GM18526 (cell line): Measurements from ENCODE around the gene CCNY.

Experiments
- POLR2A ChIP-seq: IDR thresholded peaks from 3 replicates; pipeline ENCODE4 v1.6.1; 2011; ENCODE audit not compliant: insufficient read length; ENCODE audit errors: extremely low read depth

CCNY gene

DNA sequence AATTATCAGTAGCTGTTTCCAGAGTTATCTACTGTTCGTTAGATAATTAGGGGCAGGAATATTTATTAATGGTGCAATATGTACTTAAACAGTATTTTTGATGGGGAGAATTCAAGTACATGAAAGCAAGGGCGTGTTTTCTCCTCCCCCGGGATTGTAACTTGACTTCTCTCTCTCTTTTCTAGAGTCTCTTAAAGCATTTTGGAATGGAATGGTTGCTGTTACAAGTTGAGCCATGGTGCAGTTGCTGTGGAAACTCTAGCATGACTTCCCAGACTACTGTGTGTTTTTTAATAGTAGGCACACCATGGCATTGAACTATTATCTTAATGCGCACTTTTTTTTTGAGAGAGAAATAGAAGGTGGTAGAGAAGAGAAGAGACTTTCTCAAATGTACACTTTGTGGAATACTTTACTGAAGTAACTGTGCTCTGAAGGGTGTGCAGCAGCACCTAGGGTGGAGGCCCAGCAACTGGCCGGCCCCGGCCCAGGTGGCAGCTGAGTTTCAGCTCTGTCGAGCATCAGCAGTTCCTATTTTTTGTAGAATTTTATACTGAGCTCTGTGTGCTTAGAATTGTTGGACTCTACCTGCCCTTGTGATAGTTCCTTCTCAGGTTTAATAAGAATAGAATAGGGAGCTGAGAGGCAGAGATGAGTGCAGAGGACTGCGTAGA is 64.4 kb downstream of the CCNY start:
- TF ChIP-seq POLR2A, result no peak

DNA sequence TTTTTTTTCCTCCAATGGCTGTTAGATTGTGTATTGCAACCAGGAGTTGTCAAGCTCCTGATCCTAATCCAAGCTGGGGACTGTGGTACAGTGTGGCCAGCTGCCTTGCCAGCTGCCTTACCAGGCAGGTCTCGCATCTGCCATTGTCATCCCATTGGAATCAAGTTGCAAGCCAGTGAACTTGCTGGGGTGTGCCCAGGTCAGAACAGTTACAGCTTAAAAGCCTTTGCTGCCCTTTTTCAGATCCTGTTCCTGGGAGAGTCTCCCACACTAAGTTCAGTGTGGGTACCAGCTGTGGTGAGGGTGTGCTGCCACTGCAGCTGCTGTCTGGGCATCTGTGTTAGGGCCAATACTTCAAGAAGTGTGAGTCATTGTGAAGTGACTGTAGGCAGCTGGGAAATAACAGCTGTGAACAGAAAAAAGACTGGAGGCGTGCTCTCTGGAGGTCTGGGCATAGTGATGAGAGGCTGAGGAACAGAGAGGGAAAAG is 72.8 kb downstream of the CCNY start:
- TF ChIP-seq POLR2A, result no peak

DNA sequence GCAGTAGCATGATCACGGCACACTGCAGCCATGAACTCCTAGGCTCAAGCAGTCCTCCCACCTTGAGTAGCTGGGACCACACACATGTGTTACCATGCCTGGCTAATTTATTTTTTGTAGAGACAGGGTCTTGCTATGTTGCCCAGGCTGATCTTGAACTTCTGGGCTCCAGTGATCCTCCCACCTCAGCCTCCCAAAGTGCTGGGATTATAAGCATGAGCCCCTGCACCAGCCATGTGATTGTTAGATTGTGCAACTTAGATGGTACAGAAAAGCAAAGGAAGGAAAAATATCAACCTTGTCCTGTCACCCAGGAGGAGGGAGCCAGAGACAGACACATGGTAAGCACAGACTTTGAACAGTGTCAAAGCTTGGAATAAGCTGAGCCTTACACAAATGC is 73.5 kb downstream of the CCNY start:
- TF ChIP-seq POLR2A, result no peak

DNA sequence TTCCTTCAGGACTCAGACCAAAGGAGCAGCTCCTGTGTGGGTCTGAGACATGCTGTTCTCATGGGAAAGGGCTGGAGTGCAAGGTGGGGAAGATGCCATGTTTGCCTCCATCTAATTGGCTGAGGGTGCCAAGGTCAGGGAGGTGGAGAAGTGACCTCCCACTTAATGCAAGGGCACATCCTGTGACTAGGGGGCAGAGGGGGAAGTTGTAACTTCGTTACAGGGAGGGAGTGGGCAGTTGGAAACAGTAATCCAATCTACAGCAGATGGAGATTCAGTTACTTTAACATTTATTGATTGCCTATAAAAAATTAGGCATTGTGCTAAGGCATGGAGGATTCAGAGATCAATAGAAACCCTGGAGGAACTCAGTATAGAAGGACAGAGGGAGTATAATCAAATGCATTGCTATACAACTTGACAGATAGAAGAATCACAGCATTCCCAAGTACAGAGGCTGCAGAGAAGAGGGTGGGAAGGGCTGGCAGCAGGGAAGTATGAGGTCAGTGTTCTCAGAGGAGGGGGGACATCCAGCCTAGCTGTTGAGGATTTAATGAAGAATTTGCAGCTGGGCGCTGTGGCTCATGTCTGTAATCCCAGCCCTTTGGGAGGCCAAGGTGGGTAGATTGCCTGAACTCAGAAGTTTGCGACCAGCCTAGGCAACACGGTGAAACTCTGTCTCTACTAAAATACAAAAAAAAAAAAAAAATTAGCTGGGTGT is 75.9 kb downstream of the CCNY start:
- no peak for TF ChIP-seq POLR2A

DNA sequence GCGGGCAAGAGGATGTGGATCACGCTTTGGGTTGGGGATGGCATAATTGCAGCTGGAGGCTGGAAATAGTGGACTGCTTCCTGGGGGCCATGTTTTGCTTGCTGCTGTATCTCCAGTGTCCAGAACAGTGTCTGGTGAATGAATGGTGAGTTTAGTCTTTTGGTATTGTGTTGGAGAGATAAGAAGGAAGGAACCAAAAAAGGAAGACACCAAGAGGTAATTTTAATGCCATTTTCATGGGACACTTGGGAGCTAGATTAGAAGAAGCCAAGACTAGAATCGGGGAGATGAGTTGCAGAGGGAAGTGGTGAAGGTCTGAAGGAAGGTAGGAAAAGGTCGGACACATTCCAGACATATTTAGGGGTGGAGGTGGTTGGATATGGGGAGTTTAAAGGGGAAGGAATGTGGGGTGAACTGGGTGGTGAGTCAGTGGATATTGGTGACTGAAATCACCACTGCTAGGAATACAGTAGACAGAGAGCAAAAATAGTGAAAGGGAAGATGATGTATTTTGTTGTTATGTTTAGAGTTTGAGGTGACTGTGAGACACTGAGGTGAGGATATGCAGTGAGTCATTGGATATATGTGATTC is 76.7 kb downstream of the CCNY start:
- no peak for TF ChIP-seq POLR2A

DNA sequence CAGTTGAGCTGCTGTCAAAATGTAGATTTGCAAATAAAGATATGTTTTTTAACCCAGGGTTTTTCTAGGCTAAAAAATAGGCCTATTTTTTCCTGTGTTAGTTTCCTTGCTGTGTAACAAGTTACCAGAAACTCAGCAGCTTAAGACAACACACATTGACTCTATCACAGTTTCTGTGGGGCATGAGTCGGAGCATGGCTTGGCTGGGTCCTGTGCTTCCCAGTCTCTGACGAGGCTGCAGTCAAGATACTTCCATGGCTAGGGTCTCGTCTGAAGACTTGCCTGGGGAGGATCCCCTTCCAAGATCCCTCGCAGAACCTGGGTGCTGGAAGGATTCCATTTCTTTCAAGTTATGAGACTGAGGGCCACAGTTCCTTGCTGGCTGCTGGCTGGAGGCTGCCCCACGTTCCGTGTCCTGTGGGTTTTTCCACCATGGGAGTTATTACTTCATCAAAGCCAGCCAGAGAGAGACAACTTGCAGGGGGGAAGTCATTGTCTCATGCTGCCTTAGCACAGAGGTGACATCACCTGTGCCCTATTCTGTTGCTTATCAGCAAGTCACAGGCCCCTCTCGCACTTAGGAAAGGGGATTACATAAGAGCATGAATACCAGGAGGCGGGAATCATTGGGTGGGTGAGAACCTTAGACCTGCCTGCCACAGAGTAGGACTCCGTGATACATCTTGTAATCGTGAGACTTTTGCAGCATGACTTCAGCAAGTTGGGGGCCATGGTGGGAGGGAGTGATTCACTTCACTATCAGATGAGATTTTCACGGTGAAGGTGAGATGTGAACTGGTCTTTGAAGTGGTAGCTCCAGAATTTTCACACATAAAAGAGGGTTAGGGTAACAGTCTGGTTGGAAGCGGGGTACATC is 77.9 kb downstream of the CCNY start:
- no peak for TF ChIP-seq POLR2A

DNA sequence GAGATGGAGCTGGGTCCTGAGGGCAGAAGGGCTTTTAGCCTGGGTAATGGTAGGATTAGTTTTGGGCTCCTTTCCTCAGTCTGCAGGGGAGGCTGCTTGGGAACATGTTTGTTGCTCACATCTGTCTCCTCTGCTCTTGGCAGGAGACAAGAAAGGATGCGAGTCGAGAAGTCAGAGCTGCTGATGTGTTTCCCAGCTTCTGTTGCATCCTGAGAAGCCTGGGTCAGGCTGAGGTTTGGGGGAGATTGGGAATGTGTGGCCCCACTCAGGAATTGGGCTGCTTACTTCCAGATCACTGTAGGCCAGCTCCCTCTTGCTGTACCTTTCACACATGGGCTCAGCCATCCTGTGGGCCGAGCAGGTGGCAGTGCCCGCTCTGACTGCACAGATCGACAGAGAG is 79.2 kb downstream of the CCNY start:
- no peak for TF ChIP-seq POLR2A

DNA sequence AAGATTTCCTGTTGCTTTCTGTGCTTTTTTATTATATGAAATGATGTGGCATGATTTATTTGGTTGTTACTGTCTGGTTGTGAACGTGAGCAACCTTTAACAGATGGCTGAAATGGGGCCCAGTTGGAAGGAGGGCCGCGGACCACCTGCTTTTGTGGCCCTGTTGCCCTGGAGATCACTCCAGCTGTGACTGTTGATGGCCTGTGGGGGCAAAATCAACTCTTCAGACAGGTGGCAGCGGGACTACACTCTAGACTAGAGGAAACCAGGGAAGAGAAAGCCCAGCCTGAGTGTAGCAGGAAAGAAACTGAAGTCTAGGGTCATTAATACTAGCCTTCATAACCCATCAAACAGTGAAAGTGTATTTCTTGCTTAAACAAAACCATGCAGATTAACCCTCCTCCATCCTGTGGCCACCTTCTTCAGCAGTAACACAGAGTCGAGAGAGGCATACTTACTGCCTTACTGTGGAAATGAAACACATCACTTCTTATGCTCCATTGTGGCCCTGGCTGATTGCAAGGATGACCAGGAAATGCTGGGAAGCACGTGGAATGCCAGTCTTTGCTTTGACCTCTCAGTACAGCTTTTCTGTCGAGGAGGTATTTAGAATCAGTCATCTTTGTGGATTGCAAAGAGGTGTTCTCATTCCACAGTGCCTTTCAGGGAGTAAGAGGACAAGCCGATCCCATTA is 80.5 kb downstream of the CCNY start:
- no peak for TF ChIP-seq POLR2A

DNA sequence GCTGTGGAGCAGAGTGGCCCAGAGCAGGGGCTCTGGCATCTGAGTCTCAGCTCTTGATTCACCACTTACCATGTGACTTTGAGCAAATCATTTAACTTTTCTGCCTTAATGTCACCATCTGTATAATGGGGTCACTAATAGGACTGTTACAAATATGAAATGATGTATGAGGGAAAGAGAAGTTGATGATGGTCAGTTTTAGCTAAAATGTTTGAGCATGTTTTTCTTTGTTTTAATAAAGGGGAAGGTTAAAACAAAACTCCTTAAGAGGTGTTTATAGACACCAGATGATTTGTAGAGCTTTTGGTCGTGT is 81.0 kb downstream of the CCNY start:
- no peak for TF ChIP-seq POLR2A

DNA sequence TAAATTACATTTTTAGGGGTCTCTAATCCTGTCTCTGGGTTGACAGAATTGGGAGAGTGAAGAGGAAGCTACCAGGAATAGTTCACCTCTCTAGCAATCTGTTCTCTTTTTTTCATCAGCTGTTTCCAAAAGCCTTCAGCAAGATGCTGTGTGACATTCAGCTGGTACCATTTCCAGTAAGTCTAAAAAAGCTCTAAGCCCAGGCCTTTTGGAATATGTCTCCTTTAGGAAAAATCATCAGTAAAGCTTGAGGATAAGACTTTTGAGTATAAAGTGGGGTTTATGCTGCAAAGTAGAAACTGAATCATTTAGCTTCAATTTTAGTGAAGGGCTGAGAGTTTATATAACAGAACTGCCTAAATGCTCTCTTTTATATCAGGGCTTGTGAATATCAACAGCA is 81.5 kb downstream of the CCNY start:
- no peak for TF ChIP-seq POLR2A

DNA sequence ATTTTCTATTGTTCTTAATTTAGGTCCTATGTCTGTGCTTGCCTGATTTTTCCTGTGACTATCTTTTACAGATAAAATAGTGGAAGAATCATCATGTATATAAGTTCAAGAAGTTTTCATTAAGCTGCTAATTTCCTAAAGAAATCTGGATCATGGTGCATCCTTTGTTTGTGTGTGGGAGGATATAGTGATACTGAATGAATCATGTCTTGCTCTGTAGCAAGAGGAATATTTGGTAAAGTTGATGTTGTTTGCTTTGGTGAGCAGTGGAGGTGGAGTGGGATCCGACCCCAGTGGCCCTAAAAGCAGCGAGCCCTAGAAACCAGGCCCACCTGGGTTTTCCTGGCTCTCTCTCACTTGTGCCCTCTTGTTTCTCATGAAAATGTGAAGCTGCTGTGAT is 83.7 kb downstream of the CCNY start:
- TF ChIP-seq POLR2A, result no peak

DNA sequence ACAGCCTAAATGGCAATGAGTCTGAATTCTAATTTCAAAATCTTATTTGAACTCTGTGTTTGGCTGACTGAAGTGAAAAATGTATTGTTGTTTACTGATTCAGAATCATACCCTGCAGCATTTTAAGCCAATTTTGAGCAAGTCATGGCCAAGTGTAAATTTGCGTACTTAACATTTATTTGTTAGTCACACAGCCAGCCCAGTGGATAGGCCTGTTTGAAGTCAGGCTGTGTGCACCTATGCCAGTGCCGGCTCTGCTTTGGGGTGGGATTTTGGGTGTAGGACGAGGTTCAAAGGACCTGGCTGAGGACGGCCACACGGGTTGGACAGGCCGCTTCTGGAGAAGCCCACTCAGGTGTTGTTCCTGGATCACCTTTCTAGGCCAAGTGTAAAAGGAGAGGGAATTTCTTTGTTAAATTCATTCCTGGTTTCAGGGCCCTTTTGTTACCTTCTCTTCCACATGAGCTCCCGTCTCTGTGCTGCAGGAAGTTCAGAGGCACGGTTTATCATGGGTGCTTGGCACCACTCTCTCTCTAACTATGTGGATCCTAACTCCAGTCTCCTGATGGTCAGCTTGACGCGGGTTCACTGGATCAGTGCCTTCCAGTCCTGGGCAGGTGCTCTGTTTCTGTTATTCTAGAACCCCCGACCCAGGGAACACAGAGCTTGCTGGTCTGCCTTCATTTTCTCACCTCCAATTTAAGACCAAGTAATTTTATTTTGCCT is 84.7 kb downstream of the CCNY start:
- TF ChIP-seq POLR2A, result no peak

DNA sequence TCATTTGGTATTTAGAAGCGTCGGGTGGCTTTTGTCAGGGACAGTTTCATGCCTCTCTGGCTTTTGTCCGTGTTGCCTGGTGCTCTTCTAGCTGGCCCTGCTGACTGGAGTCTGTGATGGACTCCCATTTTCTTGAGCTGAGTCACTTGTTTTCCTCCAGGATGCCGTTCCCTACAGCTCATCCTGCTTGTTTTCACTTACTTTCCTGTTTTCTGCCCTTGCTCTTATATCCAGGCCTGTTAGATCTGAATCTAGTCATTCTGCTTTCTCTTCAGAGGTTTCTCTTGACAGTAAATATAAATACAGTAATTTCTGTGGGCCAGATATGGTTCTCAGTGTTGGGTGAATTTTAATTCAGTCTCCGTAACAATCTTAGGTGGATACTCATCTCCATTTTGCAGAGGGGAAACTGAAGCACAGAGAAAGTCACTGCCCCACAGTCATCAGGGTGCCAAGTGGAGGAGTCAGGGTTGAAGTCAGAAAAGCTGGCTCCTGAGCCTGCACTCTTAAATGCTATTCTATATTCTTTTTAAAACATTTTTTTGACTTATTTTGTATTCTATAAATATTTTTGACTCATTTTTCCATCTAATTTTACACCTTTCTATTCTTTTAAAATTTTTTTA is 85.4 kb downstream of the CCNY start:
- no peak for TF ChIP-seq POLR2A

DNA sequence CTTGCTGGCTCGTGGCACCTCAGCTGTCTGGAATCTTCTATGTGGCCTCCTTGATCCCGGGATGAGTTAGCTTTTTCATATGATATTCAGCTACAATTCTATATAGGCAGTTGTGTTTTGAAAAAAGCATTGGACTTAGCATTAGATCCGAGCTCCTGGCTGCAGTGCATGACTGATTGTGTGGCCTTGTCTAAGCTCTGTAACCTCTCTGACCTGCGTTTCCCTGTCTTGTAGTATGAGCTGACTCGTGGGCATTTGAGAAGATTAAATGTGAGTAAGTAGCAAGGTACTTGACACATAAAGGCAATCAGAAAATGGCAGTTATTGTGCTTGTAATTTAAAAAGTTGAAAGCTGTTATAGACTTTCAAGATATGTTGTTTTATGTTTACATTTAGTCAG is 85.9 kb downstream of the CCNY start:
- no peak for TF ChIP-seq POLR2A

DNA sequence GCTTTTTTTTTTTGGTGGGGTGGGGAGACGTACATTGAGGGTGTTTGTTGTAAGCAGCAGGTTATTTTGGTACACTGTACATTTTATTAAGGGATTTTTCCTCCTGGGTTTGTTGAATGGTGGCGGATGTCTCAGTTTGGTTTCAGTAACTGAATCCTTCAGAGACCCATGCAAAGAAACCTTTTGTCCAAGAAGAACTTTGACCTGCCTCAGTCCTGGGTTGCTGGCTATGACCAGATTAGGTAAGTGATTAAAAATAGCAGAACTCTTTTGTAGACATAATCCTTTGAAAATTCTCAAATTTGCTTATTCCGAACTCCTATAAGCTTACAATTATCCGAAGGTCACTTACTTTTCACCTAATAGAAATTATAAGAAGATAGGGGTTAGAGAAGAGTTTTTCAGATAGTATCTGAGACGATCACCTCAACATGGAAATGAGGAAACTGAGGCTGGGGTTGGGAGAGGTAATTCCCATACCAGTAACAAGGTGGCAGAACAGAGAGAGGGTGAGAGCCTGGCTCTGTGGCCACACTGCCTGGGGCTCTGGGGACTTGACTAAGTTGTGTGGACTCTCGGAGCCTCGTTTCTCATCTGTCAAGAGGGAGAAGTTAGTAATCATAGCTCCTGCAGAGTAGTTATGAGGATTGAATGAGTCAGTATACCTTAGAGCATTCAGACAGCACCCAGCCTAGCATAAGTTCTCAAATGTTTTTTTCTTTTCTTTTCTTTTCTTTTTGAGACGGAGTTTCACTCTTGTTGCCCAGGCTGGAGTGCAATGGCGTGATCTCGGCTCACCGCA is 87.4 kb downstream of the CCNY start:
- no peak for TF ChIP-seq POLR2A
